Stimulated activated CD4-positive, alpha-beta T cell treated with anti-CD3 and anti-CD28 coated beads, Interleukin-4, amount 100 ng/mL, for 48 hours (primary cell): Measurements from ENCODE around the gene USO1.
A peak's percentile ranks its signal among the peaks of the same experiment; 100 is the strongest.
"Not testable (repeated sequence)": the region's sequence is repeated elsewhere in the genome, so short reads cannot be mapped to it uniquely, and the experiment has no call there.

ENCODE experiments used
- DNase-seq, 2 donors: peaks; one replicate each; pipeline ENCODE4 v3.0.0-alpha.2; 2020; ENCODE audit warnings: low read depth in 2 of 2

The USO1 gene

GRCh38 chr4:75714704-75715103 lies 9.7 kb upstream of the USO1 start:
- DNase-seq, result no peak

GRCh38 chr4:75715105-75715799 lies 9.1 kb upstream of the USO1 start:
- no peak for DNase-seq

- DNase-seq, result not testable (repeated sequence)
Observed at GRCh38 chr4:75716054-75716453, 8.3 kb upstream of the USO1 start.

GRCh38 chr4:75717408-75717807 lies 7.0 kb upstream of the USO1 start:
- DNase-seq, result no peak

- no peak for DNase-seq
Observed at GRCh38 chr4:75718529-75718928, 5.8 kb upstream of the USO1 start.

GRCh38 chr4:75722417-75722816 lies 2.0 kb upstream of the USO1 start:
- DNase-seq, result no peak

- DNase-seq, result no peak
Observed at GRCh38 chr4:75723163-75724065, 963 bp upstream of the USO1 start.

- DNase-seq, result peak; percentile 47 to 56
Observed at GRCh38 chr4:75724867-75725724, 719 bp downstream of the USO1 start.

GRCh38 chr4:75725942-75726538 lies 1.7 kb downstream of the USO1 start:
- not testable (repeated sequence) for DNase-seq

GRCh38 chr4:75726577-75726976 lies 2.2 kb downstream of the USO1 start:
- DNase-seq, result no peak

- no peak for DNase-seq
Observed at GRCh38 chr4:75727073-75727472, 2.7 kb downstream of the USO1 start.

GRCh38 chr4:75729836-75730235 lies 5.5 kb downstream of the USO1 start:
- DNase-seq, result no peak

GRCh38 chr4:75733369-75733768 lies 9.0 kb downstream of the USO1 start:
- no peak for DNase-seq

- no peak for DNase-seq
Observed at GRCh38 chr4:75735525-75735924, 11.1 kb downstream of the USO1 start.

GRCh38 chr4:75736862-75737261 lies 12.5 kb downstream of the USO1 start:
- DNase-seq, result no peak

- DNase-seq, result no peak
Observed at GRCh38 chr4:75737398-75737797, 13.0 kb downstream of the USO1 start.

- DNase-seq, result no peak
Observed at GRCh38 chr4:75741027-75741426, 16.6 kb downstream of the USO1 start.

- DNase-seq, result no peak
Observed at GRCh38 chr4:75742451-75742850, 18.1 kb downstream of the USO1 start.

- DNase-seq, result no peak
Observed at GRCh38 chr4:75745161-75745560, 20.8 kb downstream of the USO1 start.

GRCh38 chr4:75745721-75746199 lies 21.4 kb downstream of the USO1 start:
- no peak for DNase-seq

- DNase-seq, result no peak
Observed at GRCh38 chr4:75752637-75753036, 28.3 kb downstream of the USO1 start.

GRCh38 chr4:75769036-75769435 lies 44.7 kb downstream of the USO1 start:
- DNase-seq, result no peak
